GM12878 (cell line): Measurements from ENCODE around the gene SLC22A23.

ENCODE experiments used
- CBFB ChIP-seq: IDR thresholded peaks from 2 replicates; pipeline ENCODE4 v1.6.1; 2016; ENCODE audit warnings: antibody characterized with exemption, low read depth
- CREM ChIP-seq: IDR thresholded peaks from 2 replicates; pipeline ENCODE4 v1.6.1; 2014; ENCODE audit warnings: antibody characterized with exemption, low read depth
- EP300 ChIP-seq, 2 experiments: fragments of 150-350 bp in 1 of 2; IDR thresholded peaks; 2 replicates each; pipeline ENCODE4 v1.6.1; 2011 to 2012; ENCODE audit warnings: low read depth in 2 of 2, low read length in 2 of 2, borderline replicate concordance in 1 of 2, improper control_type of control experiment in 1 of 2, inconsistent platforms in 1 of 2; ENCODE audit not compliant: control insufficient read depth in 1 of 2
- PML ChIP-seq: IDR thresholded peaks from 2 replicates; pipeline ENCODE4 v1.6.1; 2012; ENCODE audit warnings: low read length, inconsistent platforms
- SREBF1 ChIP-seq: IDR thresholded peaks from 2 replicates; pipeline ENCODE4 v1.6.1; 2012; ENCODE audit warnings: mild to moderate bottlenecking, low read length
- TF ChIP-seq, protein P1 (sequence below): fragments of 450-650 bp; IDR thresholded peaks from 2 replicates; pipeline ENCODE4 v1.6.1; 2017; ENCODE audit warnings: mild to moderate bottlenecking
- TF ChIP-seq, protein P2 (sequence below): IDR thresholded peaks from 2 replicates; pipeline ENCODE4 v1.6.1; 2012; ENCODE audit warnings: mild to moderate bottlenecking, low read depth, low read length
- TF ChIP-seq, protein P3 (sequence below), 3 experiments: IDR thresholded peaks in 2 of 3; conservative IDR thresholded peaks in 1 of 3; 2 replicates each; pipeline ENCODE4 v1.5.1; 2011; ENCODE audit warnings: low read depth in 3 of 3, low read length in 3 of 3, mild to moderate bottlenecking in 3 of 3, control low read depth in 2 of 3, moderate library complexity in 2 of 3, inconsistent platforms in 1 of 3, mixed read lengths in 1 of 3; ENCODE audit not compliant: control insufficient read depth in 2 of 3, insufficient read depth in 1 of 3; ENCODE audit errors: extremely low read depth in 1 of 3

DNA sequence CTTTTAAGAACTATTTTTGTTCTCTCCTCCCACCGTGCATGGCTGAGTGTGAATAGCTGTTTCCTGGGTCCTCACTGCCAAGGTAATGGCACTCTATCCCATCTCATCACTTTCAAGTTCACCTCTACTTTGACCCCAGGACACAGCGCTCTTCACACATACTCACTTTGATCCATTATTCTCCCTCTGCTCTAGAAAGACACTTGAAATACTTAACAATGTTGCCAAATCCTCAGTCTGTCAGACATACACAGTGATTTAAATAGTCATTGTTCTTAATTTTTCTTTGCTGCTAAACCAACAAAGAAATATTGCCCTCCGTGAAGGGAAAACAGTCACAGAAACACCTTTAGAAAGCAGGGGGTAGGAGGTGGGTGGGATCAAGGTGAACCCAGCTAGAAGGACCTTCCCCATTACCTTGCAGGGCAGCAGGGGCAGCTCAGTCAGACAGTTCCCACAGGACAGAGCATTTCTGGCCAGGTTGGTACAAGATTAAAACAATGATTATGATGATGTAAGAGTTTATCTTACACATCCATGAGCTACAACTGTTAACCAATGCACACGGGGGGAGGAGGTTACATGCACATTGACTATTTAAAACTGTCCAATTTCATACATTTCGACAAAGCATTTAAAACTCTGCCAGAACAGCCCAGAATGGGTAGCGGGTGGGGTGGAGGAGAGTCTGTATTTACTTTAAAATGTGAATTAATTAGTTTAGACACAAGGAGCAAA is 2.4 kb downstream of the SLC22A23 start:
- TF ChIP-seq, protein P1, sequence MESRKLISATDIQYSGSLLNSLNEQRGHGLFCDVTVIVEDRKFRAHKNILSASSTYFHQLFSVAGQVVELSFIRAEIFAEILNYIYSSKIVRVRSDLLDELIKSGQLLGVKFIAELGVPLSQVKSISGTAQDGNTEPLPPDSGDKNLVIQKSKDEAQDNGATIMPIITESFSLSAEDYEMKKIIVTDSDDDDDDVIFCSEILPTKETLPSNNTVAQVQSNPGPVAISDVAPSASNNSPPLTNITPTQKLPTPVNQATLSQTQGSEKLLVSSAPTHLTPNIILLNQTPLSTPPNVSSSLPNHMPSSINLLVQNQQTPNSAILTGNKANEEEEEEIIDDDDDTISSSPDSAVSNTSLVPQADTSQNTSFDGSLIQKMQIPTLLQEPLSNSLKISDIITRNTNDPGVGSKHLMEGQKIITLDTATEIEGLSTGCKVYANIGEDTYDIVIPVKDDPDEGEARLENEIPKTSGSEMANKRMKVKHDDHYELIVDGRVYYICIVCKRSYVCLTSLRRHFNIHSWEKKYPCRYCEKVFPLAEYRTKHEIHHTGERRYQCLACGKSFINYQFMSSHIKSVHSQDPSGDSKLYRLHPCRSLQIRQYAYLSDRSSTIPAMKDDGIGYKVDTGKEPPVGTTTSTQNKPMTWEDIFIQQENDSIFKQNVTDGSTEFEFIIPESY = no peak
- TF ChIP-seq, protein P2, sequence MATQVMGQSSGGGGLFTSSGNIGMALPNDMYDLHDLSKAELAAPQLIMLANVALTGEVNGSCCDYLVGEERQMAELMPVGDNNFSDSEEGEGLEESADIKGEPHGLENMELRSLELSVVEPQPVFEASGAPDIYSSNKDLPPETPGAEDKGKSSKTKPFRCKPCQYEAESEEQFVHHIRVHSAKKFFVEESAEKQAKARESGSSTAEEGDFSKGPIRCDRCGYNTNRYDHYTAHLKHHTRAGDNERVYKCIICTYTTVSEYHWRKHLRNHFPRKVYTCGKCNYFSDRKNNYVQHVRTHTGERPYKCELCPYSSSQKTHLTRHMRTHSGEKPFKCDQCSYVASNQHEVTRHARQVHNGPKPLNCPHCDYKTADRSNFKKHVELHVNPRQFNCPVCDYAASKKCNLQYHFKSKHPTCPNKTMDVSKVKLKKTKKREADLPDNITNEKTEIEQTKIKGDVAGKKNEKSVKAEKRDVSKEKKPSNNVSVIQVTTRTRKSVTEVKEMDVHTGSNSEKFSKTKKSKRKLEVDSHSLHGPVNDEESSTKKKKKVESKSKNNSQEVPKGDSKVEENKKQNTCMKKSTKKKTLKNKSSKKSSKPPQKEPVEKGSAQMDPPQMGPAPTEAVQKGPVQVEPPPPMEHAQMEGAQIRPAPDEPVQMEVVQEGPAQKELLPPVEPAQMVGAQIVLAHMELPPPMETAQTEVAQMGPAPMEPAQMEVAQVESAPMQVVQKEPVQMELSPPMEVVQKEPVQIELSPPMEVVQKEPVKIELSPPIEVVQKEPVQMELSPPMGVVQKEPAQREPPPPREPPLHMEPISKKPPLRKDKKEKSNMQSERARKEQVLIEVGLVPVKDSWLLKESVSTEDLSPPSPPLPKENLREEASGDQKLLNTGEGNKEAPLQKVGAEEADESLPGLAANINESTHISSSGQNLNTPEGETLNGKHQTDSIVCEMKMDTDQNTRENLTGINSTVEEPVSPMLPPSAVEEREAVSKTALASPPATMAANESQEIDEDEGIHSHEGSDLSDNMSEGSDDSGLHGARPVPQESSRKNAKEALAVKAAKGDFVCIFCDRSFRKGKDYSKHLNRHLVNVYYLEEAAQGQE = no peak
- no peak for TF ChIP-seq SREBF1
- TF ChIP-seq, protein P3, sequence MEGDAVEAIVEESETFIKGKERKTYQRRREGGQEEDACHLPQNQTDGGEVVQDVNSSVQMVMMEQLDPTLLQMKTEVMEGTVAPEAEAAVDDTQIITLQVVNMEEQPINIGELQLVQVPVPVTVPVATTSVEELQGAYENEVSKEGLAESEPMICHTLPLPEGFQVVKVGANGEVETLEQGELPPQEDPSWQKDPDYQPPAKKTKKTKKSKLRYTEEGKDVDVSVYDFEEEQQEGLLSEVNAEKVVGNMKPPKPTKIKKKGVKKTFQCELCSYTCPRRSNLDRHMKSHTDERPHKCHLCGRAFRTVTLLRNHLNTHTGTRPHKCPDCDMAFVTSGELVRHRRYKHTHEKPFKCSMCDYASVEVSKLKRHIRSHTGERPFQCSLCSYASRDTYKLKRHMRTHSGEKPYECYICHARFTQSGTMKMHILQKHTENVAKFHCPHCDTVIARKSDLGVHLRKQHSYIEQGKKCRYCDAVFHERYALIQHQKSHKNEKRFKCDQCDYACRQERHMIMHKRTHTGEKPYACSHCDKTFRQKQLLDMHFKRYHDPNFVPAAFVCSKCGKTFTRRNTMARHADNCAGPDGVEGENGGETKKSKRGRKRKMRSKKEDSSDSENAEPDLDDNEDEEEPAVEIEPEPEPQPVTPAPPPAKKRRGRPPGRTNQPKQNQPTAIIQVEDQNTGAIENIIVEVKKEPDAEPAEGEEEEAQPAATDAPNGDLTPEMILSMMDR (IDR thresholded peaks at IDR 0.05 in 2 of 3, conservative IDR thresholded peaks at IDR 0.05 in 1 of 3; ENCODE audit: control insufficient read depth in 2 of 3, extremely low read depth in 1 of 3, insufficient read depth in 1 of 3, low read depth in 3 of 3, low read length in 3 of 3) = no peak
- no peak for TF ChIP-seq PML
- no peak for TF ChIP-seq EP300 (IDR thresholded peaks at IDR 0.05; ENCODE audit: borderline replicate concordance in 1 of 2, control insufficient read depth in 1 of 2, low read depth in 2 of 2, low read length in 2 of 2)
- no peak for TF ChIP-seq CREM
- no peak for TF ChIP-seq CBFB
